GM21367 (cell line): ENCODE data around the gene MAP7D1.

Source experiments
- ATAC-seq: cut with Tn5 transposase; IDR thresholded peaks from one replicate; pipeline ENCODE4 v1.9.1; 2021; ENCODE audit not compliant: unreplicated experiment

The MAP7D1 gene

DNA sequence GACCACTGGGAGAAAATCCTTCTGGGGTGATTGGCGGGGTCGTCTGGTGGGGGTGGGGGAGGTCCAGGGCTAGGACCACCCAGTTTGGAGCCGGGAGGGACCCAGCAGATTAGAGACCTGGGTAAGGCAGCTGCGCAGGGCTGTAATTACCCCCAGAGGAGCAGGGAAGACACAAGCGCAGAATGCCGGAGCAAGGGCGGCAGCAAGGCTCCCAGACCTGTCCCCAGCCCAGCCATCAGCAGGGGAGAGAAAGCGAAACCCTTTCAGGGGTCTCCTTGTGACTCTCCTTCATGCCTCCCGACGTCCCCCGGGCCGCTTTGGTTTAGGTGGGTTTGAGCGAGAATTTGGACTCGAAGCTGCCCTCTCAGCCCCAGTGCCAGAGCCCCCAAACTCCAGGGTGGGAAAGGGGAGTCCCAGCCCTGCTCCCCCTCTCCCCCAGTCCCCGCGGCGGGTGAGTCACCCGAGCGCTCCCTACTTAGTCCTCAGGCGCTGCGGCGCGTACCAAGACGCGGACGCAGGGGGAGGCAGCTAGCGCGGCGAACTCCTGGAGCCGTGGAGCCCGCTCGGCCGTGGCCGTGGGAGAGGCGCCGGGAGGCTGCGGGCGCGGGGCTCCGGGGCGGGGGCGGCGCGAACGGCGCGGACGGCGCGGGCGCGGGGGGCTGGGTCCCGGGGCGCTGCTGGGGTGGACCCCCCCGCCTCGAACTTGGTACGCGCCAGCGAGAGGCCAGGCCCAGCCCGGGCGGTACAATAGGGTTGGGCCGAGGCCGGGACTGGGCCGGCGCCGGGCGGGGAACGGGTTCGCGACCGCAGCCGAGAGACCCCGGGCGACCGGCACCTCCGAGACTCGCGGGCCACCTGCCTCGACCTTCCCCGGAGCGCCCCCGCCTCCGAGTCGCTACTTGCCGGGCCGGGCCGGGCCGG, at the start of gene MAP7D1:
Gene MAP7D1, plus strand, starts transcription at position 753 of the 921 bp plus-strand sequence. CDS start 258 bp downstream, outside the sequence.
- peak; percentile 44 for ATAC-seq

DNA sequence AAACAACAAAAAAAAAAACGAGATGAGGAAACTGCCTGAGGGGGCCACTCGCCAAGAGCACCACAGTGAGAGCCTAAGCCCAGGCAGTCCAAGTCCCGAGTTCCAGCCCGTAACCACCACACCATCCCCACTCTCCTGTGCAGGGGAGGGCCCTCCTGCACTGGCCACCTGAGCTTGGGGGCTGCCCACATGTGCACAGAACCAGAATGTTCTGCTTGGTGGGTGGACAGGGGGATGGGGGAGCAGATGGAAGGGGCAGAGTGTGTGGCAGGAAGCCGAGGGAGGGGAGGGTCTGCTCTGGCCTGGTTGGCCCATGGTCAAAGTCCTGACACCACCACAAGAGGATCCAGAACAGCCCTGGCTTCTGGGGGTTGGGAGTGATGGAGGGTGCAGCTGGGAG, 49.7 kb upstream of the MAP7D1 start:
- ATAC-seq = no peak

DNA sequence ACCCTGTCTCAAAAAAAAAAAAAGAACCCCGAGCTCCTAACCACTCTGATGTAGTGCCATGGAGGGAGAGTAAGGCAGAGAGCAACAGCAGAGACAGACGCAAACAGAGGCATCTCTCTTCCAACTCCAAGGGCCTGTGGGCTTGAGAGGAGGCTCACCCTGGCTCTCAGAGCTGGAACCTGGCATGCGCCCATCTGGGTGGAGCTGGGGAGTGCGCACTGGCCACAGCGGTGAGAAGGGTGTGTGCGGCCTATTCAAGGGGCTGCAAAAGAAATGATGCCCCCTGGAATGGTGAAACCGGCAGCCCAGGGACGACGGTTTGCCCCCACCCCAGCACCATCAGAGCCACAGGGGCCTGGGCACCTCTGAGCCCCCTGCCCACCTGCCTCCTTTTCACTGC, 48.6 kb upstream of the MAP7D1 start:
- no peak for ATAC-seq

DNA sequence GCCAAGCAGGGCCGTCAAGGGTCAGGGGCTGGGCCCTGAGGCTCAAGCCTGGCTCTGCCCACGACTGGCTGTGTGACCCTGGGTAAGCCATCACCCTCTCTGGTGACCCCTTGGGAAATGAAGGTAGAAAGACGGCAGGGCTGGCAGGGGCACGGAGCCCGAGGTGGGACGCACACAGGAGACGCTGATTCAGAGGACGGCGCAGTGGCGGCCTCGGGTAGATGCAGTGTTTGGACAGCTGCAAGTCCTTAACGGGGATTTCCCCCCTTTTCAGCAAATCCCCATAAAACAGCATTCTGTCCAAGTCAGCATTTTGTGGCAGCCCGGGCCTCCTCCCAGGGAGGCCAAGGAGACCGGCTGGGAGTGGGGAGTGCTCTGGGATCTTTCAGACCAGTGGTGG, 47.6 kb upstream of the MAP7D1 start:
- ATAC-seq = no peak

DNA sequence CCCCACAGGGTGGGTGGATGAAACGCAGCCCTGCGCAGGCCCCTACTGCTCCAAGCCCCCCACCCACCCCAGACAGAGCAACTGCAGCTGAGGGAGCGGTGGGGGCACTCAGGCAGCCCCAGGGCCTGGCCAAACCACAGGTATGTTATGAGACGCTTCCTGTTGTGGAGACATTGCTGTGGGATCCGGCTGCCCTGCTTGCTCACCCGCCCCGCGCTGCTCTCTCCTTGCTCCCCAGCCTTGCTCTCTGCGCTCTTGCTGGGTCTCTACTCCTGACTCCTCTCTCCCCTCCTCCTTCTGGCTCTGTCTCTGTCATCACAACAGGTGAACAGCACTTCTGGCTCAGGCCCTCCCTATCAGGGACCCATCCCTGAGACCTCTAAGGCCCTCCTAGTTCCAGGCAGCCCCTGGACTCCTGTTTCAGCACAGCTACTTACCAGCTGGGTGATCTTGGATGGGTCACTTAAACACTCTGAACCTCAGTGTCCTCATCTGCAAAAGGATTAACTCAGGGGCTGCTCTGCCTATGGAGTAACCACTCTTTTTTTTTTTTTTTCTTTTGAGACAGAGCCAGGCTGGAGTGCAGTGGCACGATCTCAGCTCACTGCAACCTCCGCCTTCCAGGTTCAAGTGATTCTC, 46.8 kb upstream of the MAP7D1 start:
- ATAC-seq = no peak

DNA sequence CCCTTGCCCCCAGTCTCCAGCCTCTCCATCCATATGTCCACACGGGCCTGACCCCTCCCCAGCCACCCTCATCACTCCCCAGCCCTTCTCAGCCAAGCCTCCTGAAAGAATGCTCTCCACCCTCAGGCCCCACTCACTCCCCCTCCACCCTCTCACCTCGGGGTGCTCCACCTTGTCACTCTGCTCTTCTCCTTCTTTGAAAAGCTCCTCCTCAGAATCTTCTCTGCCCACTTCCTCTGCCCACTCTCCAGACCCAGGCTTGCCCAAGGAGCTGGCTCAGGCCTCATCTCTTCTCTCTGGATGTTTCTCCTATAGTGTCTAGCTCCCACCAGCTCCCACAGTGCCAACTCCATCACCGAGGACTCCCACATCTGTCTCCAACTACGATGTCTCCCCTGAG, 44.8 kb upstream of the MAP7D1 start:
- ATAC-seq = no peak

DNA sequence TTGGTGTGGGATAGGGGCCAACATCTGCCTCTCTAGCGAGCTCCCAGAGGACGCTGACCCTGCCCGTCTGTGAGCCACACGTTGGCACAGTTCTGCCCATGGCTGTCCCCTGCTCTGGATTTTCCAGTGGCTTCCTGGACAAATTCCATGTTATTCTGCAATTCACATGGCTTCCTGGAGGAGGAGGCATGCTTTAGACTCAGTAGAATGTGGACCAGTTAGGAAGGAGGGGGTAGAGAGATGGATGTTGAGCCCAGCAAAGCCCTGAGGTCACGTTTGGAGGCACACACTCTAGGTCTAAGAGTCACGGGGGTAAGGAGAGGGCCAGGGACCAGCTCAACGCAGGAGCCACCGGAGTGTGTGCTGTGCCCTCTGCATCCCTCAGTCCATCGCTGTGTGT, 43.1 kb upstream of the MAP7D1 start:
- ATAC-seq = no peak

DNA sequence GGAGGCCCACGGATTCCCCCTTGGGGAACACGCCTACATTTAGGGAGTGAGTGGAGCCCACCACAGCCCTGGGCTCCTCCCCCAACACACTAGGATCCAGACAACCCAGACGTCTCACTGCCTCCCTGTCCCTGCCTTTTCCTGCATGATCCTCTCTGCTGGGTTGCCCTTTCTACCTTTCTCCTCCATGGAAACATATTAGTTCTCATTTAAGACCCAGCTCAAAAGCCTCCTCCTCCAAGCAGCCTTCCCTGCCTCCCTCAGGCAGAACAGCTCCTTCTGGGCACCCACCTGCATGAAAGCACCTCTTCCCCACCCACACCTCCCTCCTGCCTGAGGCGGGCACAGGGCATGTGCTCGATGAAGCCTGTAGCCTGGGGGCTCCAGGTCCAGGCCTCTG, 41.6 kb upstream of the MAP7D1 start:
- no peak for ATAC-seq

DNA sequence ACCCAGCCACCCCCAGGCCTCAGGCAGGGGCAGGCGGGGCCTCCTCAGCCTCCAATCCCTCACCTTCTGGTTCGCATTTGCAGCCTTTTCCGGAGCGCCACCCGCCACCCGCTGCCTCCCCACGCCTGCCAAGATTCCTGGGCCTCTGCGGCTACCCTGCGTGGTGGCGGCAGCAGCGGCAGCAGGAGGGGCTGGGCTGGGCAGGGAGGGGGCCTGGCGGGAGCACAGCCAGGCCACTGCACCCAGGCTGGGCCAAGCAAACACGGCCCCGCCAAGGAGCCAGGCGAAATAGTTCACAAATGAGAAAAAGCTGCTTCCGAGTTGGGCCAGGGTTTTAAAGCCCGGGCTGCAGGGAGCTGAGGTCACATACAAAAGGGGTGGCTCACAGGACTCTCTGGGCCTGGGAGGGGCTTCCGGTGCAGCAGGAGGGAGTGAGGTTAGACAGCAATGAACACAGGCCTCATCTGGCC, 40.7 kb upstream of the MAP7D1 start:
- ATAC-seq = no peak

DNA sequence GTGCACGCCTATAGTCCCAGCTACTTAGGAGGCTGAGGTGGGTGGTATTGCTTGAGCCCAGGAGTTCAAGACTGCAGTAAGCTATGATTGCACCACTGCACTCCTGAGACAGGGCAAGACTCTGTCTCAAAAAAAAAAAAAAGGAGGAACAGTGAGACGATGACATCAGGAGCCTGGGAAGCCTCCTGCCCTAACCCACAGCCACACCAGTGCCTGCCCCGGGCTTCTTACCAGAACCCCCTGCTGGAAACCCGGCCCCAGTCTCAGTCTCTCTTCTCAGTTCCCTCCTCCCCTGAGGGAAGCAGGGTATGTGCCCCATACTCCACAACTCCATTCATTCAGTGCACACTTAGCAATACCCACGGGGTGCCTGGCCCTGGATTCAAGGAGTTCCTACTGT, 40.0 kb upstream of the MAP7D1 start:
- no peak for ATAC-seq

DNA sequence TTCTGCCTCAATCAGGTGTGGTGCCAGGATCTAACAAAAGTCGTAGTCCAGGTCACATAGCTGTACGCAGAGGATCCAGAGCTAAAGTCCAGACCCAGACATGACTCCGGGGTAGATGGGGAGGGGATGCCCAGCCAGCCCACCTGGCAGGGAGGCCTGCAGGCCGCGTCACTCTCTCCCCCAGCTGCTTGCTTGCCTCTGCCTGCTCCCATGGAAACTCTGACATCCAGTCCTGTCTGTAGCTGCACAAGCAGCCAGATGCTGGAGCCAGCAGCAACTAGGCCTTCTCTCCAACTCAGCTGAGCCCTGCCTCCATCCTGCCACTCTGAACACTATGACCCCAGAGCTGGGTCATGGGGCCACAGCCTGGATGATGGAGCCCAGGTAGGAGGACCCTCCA, 39.1 kb upstream of the MAP7D1 start:
- ATAC-seq = no peak

DNA sequence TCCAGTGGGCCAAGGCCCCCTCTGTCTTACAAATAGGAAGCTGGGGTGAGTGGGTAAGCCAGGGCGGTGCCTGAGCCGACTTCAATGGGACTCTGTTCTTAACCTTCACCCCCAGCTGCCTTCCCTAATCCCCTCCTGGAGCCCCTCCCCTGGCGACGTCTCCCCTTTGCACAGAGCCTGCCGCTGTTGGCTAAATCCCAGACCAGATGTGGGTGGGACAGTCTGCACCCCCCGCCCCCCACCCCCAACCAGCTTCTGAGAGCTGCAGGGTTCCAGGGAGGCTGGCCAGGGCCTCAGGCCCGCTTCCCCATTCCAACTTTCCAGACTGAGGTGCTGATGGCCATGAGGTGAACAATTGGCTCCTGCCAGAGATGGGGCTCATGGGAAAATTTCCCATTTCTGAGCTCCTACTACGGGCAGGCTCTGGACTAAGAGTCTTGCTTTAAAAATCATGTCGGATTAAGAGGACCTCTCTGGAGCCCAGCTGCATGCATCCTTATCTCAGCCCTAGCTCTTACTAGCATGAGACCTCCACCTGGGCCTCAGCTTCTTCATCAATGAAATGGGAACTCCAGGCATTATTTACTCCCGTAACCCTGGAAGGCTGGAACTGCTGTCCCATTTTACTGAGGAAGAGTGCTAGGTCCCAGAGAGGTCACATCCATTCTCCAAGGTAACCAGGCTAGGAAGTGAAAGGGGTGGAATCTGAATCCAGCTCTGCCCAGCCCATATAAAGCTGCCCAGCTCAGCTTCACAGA, 37.3 kb upstream of the MAP7D1 start:
- no peak for ATAC-seq

DNA sequence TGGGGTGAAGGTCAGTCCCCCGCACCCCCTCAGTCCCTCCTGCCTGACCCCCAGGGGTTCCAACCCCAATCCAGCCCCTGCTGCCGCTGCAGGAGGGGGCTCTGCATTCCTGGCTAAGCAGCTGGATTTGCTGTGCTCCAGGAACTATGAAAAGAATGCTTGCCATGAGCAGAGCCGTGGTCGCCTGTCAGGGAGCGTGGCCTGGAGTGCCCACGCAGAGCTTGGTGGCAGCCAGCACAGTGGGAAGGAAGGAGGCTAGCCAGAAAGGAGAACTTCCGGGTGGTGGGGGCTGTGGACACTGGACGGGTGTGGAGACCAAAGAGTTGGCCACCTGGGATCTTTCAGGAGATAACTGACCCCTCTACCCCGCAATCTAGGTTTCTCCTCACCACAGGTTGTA, 36.5 kb upstream of the MAP7D1 start:
- ATAC-seq = no peak

DNA sequence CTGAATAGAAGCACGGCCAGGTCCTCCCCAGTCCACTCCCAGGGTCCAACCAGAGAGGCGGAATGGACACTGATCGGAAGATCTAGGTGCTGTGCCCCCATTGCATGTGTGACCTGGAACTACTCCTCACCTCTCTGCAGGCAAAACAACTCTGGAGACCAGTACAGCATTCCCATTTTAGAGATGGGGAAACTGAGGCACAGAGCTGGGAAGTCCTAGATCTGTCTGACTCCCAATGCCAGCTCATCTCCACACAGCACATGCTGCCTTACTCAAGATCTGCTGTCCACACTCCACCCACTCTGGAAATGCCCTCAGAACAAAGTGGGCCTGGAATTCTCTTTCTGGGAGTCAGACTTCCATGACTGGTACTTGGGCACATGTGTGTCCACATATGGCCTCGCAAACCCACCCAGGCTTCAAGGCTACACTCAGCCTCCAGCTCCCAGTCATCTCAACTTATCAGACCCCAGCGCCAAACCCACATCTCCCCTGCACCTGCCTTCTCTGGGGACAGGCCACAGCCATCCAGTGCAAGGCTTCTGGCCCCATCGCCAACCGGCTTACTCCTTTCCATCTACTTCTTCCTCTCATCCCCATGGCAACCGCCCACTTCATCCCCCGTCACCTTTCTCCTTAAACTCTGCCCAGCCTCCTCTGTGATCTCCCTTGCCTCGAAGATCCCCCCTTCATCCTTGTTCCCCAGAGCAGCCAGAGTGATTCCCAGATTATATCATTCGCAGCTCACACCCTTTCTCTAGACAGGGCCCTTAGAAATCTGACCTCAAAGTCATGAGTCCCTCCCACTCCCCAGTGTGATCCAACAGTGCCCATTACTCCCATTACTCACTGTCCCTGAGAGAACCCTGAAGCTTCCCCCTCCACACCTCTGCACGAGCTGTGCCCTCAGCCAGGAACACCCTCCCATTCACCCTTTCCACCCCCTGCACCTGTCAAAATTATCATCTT, 33.6 kb upstream of the MAP7D1 start:
- ATAC-seq = no peak

DNA sequence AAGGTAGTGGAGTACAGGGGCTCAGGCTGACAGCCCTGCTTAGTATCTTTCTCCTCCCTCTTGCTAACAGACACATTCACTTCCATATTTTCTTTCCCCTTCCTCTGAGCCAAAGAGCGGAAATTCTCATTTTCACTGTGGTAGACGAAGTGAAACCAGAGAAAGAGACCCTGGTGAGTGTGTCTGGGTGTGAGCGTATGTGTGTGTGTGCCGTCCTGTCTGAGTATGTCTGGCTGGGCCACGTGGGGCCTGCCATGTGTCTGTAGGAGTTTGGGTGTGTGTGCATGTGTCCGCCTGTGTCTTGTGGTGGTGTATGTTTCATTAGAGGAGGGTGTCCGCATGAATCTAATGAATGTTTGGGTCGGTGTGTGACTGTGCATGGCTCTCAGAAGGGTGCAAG, 32.6 kb upstream of the MAP7D1 start:
- no peak for ATAC-seq

DNA sequence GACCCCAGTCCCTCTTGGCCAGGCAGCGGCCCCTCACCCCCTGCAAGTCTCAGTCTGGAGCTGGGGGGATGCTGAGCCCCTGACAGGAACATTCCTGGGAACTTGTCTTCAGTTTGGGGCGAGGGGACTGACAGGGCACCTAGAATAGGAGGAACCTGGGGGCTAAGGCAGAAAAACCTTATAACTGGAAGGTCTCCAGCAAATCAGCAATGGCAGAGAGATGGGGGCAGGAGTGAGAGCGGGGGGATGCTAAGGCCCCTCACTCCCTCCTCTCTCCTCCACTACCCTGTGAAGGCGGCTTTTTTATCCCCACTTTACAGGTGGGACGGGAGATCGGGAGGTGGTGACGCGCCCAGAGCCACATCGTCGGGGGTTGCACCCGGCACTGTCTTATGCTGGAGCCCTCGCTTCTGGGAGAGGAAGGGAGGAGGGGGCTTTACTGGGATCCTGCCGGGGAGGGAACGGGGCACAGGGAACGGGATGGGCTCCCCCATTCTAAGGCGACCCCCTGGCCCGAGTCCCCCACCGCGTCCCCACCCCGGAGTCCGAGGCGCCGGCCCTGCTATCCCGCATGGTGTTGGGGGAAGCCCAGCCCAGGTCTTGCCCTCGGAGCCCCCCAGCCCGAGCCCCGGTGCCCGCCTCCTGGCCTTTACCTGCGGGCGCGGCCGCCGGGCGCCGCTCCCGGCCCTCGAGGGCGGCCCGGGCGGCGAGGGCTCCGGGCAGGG, 31.4 kb upstream of the MAP7D1 start:
- no peak for ATAC-seq

DNA sequence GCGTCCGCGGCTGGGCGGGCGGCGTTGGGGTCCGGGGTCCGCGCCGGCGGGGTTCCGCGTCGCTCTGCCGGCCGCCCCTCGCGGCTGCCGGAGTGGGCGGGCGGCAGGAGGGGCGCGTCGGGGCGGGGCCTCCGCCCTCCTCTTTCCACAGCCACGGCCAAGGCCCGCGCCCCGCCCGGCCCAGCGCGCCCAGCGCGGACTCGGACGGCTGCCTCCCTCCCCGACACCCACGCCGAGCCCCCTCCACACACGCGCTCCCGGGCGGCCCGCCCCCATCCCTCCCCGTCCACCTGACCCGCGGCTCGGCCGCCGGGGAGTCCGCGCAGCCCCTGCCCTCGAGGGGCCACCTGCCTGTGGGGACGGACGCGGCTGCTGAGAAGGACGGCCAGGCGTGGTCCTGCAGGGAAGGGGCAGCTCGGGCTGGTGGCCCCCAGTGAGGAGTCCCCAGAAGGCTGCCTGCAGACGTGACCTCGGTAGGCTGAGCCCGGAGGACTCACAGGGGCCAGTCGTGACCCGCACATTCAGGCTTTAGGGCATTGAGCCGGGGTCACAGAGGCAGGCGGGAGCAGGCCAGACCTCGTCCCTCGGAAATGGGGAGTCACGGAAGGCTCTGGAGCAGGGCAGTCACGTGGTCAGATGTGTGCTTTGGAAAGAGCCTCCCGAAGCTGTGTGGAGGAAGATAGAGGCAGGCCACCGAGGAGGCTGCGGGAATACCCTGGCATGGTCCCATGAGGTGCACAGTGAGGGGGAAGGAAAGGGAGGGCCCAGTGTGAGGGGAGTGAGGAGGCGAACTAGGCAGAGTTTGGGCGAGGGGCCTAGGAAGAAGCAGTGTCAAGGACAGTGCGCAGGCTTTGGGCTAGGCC, 30.6 kb upstream of the MAP7D1 start, which contains the start of gene COL8A2:
Gene COL8A2, minus strand, starts transcription at position 94 of the 863 bp plus-strand sequence. CDS start 24,980 bp downstream, outside the sequence.
- ATAC-seq = no peak

DNA sequence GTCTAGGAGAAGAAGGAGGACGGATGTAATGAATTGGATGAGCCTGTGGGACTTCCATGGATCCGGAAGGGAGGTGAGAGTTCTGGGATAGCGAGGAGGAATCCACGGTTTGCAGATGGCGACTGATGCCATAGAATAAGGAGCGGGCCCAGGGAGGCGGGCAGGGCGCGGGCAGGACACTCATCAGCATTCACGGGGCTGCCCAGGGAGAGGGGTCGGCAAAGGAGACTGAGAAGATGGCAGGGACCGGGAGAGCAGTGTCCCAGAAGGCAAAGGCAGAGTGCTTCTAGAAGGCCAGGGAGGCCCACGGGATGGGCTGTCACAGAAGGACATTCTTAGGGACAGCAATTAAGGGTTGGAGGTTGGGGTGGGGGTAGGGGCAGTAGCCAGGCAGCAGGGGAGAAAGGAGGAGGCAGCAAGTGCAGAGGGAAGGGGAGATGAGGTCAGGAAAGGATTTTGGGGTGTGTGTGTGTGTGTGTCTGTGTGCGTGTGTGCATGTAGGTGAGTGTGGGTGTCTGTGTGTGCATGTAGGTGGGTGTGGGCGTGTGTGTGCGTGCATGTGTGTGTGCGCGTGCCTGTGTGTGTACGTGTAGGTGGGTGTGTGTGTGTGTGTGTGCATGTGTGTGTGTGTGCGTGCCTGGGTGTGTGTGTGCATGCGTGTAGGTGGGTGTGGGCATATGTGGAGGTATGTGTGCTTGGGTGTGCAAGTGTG, 29.8 kb upstream of the MAP7D1 start:
- ATAC-seq = no peak
